H54 (cell line): Measurements from ENCODE around the gene CYP2U1.
"Not testable (repeated sequence)": the region's sequence is repeated elsewhere in the genome, so short reads cannot be mapped to it uniquely, and the experiment has no call there.

Source experiments
- DNase-seq: peaks from one replicate; pipeline ENCODE4 v3.0.0; 2011; ENCODE audit warnings: low spot score, mixed read lengths; ENCODE audit not compliant: insufficient read length
- FAIRE-seq: peaks from 3 replicates; lab custom pipeline; 2011; peaks lifted over from hg19 to GRCh38; lab: Jason Lieb, UNC
- POLR2A ChIP-seq: IDR thresholded peaks from 2 replicates; pipeline ENCODE4 v1.6.1; 2011; ENCODE audit warnings: low read depth, mild to moderate bottlenecking, low read length

CYP2U1 gene

DNA sequence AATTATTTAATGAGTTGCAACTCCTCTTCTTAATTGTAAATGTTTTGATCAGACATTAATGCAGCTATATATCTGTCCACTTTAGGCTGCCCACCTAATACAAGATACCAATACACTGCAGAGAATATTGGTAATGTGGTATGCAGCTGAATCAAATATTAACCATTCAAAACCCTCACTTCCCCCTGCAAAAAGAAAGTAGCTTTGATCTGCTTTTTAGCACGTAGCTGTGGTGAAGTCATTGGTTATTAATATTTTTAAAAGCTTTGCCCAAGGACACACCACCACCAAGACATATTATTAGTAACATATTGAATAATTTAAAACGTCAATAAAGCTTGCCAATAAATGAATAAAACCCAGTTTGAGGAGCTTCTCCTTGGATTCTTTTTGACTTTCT is 28.6 kb upstream of the CYP2U1 start:
- no peak for DNase-seq
- no peak for FAIRE-seq
- TF ChIP-seq POLR2A: no peak

DNA sequence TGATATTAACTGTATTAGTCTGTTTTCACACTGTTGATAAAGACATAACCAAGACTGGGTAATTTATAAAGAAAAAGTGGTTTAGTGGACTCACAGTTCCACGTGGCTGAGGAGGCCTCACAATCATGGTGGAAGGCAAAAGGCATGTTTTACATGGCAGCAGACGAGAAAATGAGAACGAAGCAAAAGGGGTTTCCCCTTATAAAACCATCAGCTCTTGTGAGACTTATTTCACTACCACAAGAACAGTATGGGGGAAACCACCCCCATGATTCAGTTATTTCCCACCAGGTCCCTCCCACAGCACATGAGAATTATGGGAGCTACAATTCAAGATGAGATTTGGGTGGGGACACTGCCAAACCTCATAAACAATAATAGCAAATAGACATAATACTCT is 26.3 kb upstream of the CYP2U1 start:
- DNase-seq, FAIRE-seq: not testable (repeated sequence)

DNA sequence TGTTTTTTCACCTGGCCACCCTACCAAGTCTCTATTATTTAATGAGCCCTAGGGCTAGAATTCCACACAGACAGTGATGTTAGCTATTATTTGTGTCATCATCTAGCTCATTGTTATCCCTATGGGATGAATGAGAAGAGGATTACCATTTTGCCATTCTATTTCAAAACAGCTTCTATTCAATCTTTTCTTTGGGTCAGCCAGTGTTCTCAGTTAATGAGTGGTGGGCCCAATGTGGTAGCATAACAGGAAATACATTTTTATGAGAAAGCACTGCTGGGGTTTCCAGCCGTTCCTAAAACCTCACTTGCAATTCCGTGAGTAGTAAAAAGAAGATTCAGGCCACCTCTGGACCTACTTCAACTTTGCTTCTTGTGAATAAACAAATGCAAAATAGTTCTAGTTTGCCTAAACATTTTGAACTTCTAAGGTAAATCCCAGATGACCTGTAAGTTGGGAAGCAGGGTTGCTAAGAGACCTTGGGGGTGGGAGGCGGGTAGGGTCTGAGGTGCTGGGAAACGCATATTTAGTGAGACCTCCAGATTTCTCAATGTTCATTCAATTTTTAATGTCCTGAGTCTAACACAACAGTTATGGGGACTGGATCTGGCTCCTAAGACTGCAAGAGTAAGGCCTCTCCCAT is 24.8 kb upstream of the CYP2U1 start:
- no peak for TF ChIP-seq POLR2A
- DNase-seq (no peak), FAIRE-seq (no peak)

DNA sequence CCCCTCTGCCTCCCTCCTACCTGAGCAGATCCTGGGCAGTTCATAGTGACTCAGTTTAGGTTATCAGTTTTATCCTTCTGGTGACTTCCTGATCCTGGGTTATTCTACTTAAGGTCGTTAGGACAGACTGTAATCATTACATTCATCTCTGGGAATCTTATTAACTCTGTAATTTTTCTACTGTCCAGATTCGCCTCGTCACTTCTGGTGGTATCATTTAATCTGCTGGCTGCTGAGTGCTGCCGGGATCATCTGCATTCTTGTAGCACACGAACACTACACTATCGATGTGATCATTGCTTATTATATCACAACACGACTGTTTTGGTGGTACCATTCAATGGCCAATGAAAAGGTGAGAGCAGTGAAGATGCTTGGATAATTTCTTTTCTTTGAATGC is 23.0 kb upstream of the CYP2U1 start:
- TF ChIP-seq POLR2A: no peak
- FAIRE-seq (no peak), DNase-seq (no peak)

DNA sequence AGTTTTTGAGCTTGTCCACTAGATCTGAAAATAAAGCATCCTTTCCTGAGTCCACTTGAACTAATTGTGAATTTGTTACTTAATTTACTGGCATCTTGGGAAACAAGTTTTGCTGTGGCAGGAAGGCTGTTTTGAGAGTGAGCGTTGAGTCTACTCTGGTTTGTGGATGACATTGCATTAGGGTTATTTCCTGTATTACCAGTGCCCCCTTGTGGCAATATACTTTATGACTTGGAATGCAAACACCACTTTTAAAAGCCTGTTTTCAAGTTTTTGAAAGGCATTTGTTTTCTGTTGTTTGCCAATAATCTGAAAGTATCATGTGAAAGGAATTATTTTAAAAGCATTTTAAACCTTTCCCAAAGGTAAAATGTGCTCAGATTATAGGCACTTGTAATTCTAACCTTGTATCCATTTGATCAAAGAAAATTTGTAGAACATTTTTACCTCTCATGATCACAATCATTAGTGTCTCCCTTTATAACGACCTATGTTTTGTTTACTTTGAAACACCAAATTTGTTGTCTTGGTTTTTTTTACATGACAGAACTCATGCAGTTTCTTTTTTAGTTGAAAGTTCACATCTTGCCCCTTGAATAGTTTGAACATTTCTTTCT is 18.0 kb upstream of the CYP2U1 start:
- peak; percentile 87 for FAIRE-seq
- no peak for TF ChIP-seq POLR2A
- DNase-seq: no peak

DNA sequence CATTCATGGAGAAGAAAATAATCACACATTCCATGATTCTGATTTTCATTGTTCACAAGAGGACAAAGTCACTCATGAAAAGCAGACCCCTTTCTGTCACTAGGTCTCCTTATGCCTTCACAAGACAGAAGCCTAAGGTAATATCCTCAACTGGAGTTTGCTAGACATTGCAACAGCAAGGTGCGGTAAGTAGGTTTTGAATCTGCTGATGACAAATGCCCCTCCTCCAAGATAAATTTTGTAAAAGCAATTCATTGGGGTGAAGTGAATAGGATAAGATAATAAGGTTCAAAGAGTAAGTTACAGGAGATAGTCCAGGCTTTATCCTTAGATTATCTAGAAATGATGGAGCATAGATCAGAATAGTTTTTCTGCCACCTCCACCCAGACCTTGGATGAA is 16.1 kb upstream of the CYP2U1 start:
- DNase-seq (no peak), FAIRE-seq (no peak)
- no peak for TF ChIP-seq POLR2A

DNA sequence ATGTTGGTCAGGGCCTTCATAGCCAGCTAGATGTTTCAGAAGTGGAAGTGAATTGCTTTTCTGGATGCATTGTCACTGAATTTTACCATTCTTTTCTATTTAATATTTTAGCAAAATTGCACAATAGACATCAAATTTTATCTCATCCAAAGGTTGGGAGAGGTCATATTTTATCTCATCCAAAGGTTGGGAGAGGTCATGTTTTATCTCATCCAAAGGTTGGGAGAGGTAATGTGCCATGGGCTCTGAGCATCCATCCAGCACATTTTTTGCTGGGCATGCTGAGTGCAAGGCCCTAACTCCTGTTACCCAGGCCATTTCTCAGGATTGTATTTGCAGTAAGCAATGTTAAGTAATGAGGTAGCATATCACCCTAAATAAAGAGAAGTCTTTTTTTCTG is 14.7 kb upstream of the CYP2U1 start:
- DNase-seq: no peak
- no peak for TF ChIP-seq POLR2A
- FAIRE-seq: no peak

DNA sequence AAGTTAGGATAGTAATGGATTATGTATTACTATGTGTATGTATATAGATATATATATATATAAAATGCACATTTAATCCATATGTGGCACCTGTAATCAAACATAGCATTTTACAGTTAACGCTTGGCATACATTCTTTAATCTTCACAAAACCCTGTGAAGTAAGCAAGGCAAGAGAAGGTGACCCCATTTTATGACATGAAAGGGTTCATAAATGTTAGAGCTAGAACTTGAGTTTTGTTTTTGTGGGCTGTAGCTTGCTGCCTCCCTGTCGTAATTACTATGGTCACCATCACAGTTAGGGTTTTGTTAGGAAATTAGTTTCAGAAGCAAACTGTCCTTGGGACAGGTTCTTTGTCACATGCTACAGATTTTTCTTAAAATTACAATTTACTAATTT is 13.8 kb upstream of the CYP2U1 start:
- no peak for FAIRE-seq
- no peak for DNase-seq
- no peak for TF ChIP-seq POLR2A

DNA sequence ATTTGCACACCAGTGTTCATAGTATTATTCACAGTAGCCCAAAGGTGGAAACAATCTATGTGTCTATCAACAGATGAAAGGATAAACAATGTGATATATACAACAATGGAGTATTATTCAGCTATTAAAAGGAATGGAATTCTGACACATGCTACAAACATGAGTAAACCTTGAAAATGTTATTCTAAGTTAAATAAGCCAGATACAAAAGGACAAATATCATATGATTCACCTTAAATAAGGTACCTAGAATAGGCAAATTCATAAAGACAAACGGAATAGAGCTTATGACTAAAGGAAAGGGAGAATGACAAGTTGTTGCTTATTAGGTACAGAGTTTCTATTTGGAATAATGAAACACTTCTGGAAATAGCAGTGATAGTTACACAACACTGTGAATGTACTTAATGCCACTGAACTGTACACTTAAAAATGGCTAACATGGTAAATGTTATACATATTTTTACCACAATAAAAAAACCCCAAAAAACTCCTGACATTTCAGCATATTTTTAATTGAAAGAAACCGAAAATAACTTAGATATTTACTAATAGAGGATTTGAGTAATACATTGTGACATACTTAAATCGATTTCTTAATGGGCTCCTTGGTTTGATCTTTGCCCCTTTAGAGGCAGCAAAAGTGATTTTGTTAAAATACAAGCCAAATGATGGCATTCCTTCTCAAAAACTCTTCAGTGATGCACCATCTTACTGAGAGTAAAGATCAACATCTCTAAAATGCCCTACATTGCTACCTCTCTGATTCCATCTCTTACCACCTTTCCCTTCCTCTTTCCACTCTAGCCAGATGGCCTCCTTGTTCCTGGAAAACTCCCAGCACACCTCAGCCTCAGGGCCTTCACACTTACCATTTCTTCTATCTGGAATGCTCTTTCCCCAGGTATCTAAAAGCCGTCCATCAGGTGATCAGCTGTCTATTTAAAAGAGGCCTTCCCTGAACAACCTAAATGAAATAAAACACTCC is 8.6 kb upstream of the CYP2U1 start:
- TF ChIP-seq POLR2A: no peak
- no peak for DNase-seq
- FAIRE-seq: no peak

DNA sequence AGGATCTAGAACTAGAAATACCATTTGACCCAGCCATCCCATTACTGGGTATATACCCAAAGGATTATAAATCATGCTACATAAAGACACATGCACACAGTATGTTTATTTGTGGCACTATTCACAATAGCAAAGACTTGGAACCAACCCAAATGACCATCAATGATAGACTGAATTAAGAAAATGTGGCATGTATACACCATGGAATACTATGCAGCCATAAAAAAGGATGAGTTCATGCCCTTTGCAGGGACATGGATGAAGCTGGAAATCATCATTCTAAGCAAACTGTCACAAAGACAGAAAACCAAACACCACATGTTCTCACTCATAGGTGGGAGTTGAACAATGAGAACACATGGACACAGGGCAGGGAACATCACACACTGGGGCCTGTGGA is 5.6 kb upstream of the CYP2U1 start:
- not testable (repeated sequence) for DNase-seq, FAIRE-seq

DNA sequence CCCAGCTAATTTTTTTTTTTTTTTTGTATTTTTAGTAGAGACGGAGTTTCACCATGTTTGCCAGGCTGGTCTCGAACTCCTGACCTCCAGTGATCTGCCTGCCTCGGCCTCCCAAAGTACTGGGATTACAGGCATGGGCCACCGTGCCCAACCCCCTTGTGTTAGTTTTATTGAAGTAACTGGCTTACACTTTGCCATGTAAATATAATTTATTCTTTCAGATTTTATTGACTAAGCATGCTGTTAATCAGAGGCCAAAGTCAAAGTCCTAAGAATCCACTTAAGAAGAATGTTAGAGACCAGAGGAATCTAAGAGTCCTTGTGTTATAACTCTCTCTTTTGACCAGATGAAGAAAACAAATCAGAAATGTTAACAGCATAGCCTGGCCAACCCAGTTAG is 4.5 kb upstream of the CYP2U1 start:
- FAIRE-seq: not testable (repeated sequence)

DNA sequence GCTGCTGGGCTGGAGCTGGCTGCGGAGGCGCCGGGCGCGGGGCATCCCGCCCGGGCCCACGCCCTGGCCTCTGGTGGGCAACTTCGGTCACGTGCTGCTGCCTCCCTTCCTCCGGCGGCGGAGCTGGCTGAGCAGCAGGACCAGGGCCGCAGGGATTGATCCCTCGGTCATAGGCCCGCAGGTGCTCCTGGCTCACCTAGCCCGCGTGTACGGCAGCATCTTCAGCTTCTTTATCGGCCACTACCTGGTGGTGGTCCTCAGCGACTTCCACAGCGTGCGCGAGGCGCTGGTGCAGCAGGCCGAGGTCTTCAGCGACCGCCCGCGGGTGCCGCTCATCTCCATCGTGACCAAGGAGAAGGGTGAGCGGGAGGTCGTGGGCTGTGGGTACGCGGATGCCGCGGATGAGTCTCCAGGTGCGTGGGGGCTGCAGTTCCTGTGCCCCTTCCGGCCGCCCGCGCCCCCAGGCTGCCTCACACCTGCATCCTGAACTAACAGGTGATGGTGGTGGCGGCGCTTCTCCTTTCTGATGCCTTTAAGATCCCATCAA is 499 bp downstream of the CYP2U1 start:
- DNase-seq (no peak), FAIRE-seq (no peak)
- no peak for TF ChIP-seq POLR2A

More for the DNA sequence above, 4.5 kb upstream of the CYP2U1 start:
- not testable (repeated sequence) for DNase-seq

DNA sequence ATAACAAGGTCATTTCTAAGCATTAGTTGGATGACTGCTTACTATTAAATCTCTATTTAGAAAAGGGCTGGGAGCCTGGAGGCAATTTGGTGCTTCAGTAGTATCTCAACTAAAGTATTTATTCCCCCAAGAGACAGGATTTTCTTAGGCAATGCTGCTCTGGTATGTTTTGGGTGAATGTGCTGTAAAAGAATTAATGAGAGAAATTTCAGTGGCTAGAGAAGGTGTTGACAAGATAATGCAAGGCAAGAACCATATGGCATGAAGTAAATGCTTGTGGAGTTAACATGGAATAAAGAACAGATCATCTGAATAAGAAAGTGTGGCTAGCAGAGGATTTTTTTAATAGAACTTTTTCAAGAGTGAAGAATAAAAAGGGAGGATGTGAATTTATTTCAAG is 3.9 kb downstream of the CYP2U1 start:
- TF ChIP-seq POLR2A: no peak
- DNase-seq (no peak), FAIRE-seq (no peak)

DNA sequence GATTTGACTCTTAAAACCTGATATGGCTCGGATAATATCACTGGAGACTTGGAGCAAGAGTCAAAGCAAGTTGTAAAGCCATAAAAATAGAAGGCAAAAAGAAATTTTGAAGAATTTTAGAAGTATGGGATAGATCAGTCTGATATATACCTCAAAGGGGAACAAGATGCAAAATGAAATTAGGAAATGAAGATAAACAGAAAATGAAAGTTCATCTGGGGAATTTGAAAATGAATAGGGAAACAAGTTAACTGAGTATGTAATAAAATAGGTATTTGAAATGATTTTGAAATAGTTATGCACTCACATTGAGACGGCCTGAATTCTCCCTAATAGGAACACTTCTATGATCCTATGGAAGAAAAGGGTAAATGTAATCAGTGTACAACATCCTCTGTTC is 5.7 kb downstream of the CYP2U1 start:
- DNase-seq: no peak
- FAIRE-seq: no peak
- no peak for TF ChIP-seq POLR2A
